ENCODE results near the gene TMEM237. TPM values are rescaled to one million over a fixed set of nuclear protein-coding genes. Genes with fewer than 3 reads are reported as not detected.

TMEM237 gene, protein sequence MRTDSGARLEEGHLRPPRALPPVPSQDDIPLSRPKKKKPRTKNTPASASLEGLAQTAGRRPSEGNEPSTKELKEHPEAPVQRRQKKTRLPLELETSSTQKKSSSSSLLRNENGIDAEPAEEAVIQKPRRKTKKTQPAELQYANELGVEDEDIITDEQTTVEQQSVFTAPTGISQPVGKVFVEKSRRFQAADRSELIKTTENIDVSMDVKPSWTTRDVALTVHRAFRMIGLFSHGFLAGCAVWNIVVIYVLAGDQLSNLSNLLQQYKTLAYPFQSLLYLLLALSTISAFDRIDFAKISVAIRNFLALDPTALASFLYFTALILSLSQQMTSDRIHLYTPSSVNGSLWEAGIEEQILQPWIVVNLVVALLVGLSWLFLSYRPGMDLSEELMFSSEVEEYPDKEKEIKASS
- 10 to 100 TPM; 17.5 to 21.4 (median 20.8) TPM for total RNA-seq
- polyA plus RNA-seq, result 1 to 10 TPM; 3.0 to 6.2 (median 3.6) TPM

DNA sequence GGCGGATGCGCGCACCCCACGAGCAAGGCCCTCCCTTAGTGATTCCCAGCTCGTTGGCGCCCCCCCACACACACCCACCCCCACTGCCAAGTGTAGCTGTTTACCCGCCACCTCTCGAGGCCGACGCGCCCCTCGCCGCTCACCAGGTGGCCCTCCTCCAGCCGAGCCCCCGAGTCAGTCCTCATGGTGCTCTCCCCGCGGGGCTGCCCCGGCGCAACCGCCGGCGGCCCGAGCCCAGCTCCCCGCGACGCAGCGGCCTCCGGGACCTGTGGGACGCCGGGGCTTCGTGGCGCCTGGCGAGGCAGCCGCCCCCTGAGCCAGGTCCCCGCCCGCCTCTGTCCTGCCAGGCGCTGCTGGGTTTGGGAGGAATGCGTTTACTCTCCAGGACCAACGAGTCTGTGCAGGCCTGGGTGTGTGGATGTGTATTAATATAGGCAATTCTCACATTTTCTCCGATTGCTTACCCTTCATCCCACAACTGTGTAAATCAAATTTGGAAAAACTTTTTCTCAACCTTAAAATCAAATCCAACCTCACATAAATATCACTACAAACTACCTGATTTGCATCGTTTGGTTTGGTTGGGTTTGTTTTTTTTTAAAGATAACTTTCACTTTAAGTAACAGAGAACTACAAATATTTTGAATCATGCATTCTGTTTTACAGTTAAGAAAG lies at the start of gene TMEM237:
Gene TMEM237, minus strand, starts transcription at position 288 of the 675 bp plus-strand sequence. Its CDS starts 103 bp downstream, at position 185.
- 1% methylated on average over 41 of the region's 41 CpGs for WGBS, 2 donors
- DNase-seq, result no peak
- Histone ChIP-seq H3K27ac (peak within 1 kb of the TSS; percentile 93 to 96 (median 94)), H3K4me1 (peaks cover 0 to 20% (median 18%) of the 10 kb centered on the region in 4 donors), H3K36me3 (no peaks in the 10 kb centered on the region), H3K9me3 (no peaks in the 10 kb centered on the region), H3K27me3 (no peaks in the 10 kb centered on the region), H3K4me3 (peak within 1 kb of the TSS; percentile 71 to 84 (median 76))
- intact Hi-C loops (cut with DNase I), result loop anchor here (5.0 to 10.0 kb wide), 4 partner anchors 139 to 779 kb away; partner anchors contain the start of genes ALS2, CLK1, FZD7 and STRADB
- TF ChIP-seq EP300 (IDR thresholded peaks at IDR 0.05), result no peak
- TF ChIP-seq, protein P1, sequence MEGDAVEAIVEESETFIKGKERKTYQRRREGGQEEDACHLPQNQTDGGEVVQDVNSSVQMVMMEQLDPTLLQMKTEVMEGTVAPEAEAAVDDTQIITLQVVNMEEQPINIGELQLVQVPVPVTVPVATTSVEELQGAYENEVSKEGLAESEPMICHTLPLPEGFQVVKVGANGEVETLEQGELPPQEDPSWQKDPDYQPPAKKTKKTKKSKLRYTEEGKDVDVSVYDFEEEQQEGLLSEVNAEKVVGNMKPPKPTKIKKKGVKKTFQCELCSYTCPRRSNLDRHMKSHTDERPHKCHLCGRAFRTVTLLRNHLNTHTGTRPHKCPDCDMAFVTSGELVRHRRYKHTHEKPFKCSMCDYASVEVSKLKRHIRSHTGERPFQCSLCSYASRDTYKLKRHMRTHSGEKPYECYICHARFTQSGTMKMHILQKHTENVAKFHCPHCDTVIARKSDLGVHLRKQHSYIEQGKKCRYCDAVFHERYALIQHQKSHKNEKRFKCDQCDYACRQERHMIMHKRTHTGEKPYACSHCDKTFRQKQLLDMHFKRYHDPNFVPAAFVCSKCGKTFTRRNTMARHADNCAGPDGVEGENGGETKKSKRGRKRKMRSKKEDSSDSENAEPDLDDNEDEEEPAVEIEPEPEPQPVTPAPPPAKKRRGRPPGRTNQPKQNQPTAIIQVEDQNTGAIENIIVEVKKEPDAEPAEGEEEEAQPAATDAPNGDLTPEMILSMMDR (IDR thresholded peaks at IDR 0.05), result no peak
- TF ChIP-seq POLR2AphosphoS5 (IDR thresholded peaks at IDR 0.05), result no peak
- no peak for TF ChIP-seq POLR2A (IDR thresholded peaks at IDR 0.05)

DNA sequence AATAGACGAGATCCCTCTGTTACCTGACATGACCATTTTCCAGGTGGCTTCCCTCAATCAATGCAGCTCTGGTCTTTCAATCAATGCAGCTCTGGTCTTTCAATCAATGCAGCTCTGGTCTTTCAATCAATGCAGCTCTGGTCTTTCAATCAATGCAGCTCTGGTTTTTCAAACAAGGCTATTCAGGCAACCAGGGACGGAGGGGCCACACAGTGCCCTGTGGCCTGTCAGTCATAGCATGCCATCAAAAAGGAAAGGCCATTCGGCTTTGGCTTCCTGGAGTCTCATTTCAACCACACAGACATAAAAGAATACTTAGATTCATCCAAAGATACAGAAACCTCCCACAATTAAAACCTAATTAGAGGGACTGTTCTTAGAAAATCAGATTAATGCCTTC lies 41.9 kb upstream of the TMEM237 start:
- H3K4me3 ChIP-seq, result no peak overlapping the region
- no peaks in the 10 kb centered on the region for H3K27me3 ChIP-seq
- H3K4me1 ChIP-seq, result no peaks in the 10 kb centered on the region
- no peak for DNase-seq
- H3K9me3 ChIP-seq, result no peaks in the 10 kb centered on the region
- intact Hi-C loops (cut with DNase I), result no loop called here
- H3K36me3 ChIP-seq, result no peaks in the 10 kb centered on the region
- TF ChIP-seq EP300 (IDR thresholded peaks at IDR 0.05) (no peak), POLR2A (IDR thresholded peaks at IDR 0.05) (no peak), POLR2AphosphoS5 (IDR thresholded peaks at IDR 0.05) (no peak)
- TF ChIP-seq, protein P1 (IDR thresholded peaks at IDR 0.05), result no peak
- no peak overlapping the region for H3K27ac ChIP-seq
- 90 to 92% methylated on average over 3 of the region's 3 CpGs for WGBS, 2 donors

DNA sequence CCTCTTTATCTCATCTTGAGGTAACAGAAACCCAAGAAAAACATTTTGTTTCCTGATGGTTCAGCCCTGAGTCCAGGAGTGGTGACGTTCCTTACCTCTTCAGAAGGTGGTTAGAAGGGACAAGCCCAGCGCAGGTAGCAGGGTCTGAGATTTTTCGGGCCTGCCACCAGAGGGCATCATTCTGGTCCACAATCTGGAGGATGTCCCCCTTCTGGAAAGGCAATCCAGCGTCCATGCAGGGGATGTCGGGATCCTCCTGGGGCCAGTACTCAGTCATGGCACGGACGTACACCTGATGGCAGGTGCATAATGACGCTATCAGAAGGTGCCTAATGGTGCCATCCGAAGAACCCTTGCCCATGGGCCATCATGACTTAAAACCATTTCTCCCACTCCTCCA lies 37.4 kb upstream of the TMEM237 start:
- no peak for DNase-seq
- Histone ChIP-seq H3K9me3 (no peaks in the 10 kb centered on the region), H3K27ac (no peak overlapping the region), H3K4me1 (no peaks in the 10 kb centered on the region), H3K4me3 (no peak overlapping the region), H3K36me3 (no peaks in the 10 kb centered on the region), H3K27me3 (no peaks in the 10 kb centered on the region)
- TF ChIP-seq, protein P1 (IDR thresholded peaks at IDR 0.05), result no peak
- no peak for TF ChIP-seq POLR2AphosphoS5 (IDR thresholded peaks at IDR 0.05)
- TF ChIP-seq EP300 (IDR thresholded peaks at IDR 0.05), result no peak
- TF ChIP-seq POLR2A (IDR thresholded peaks at IDR 0.05), result no peak
- WGBS, 2 donors, result 59 to 64% methylated on average over 9 of the region's 9 CpGs
- intact Hi-C loops (cut with DNase I), result no loop called here

DNA sequence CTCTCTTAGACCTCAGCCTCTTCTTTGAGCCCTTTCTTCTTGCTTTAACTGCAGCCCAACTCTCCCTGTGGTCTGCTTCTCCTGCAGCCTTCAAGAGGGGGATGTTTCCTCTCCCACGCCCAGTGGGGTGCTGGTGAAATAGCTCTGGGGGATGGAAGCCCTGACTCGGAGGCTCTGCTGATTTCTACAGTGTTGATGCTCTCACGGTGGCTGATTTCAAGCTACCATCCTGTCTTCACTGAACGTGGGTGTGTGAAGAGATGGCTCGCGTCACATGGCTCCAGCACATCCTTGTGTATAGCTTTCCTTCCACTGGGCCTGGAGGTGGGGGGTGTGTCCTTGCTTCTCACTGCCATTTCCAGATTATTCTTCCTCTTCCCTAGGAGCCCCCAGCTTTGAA lies 35.1 kb upstream of the TMEM237 start:
- intact Hi-C loops (cut with DNase I), result no loop called here
- DNase-seq, result no peak
- no peak overlapping the region for H3K4me3 ChIP-seq
- no peaks in the 10 kb centered on the region for H3K27me3 ChIP-seq
- TF ChIP-seq, protein P1 (IDR thresholded peaks at IDR 0.05), result no peak
- TF ChIP-seq POLR2A (IDR thresholded peaks at IDR 0.05) (no peak), POLR2AphosphoS5 (IDR thresholded peaks at IDR 0.05) (no peak), EP300 (IDR thresholded peaks at IDR 0.05) (no peak)
- no peaks in the 10 kb centered on the region for H3K36me3 ChIP-seq
- no peaks in the 10 kb centered on the region for H3K9me3 ChIP-seq
- H3K4me1 ChIP-seq, result no peaks in the 10 kb centered on the region
- WGBS, 2 donors, result 79 to 84% methylated on average over 6 of the region's 6 CpGs
- H3K27ac ChIP-seq, result no peak overlapping the region

Measured in sigmoid colon (tissue), 7 donors.